PC-9 (cell line): ENCODE measurements around the gene CFAP210. TPM values are rescaled to one million over a fixed set of nuclear protein-coding genes. Genes with fewer than 3 reads are reported as not detected.
A peak's percentile ranks its signal among the peaks of the same experiment; 100 is the strongest.

ENCODE experiments used
- Bru-seq: library from RNA; stranded (reverse); fragments of 400-500 nt; gene quantifications from one replicate; lab custom pipeline; 2021; lab: Mats Ljungman, UMichigan
- BruChase-seq, 2 experiments: library from RNA; stranded (reverse); fragments of 400-500 nt; gene quantifications; one replicate each; lab custom pipeline; 2021; lab: Mats Ljungman, UMichigan
- BruUV-seq: library from RNA; stranded (reverse); fragments of 400-500 nt; replicated peaks from 2 replicates; lab custom pipeline; 2021; lab: Mats Ljungman, UMichigan
- CTCF ChIA-PET: fragments of 300-600 bp; sonication (Branson Sonifier 250); formaldehyde crosslinking; loops from one replicate; lab custom pipeline; 2022; ENCODE audit warnings: antibody characterized with exemption; lab: Charles Lee
- POLR2A ChIA-PET: fragments of 300-600 bp; sonication (Branson Sonifier 250); formaldehyde crosslinking; loops from one replicate; lab custom pipeline; 2022; ENCODE audit warnings: antibody characterized with exemption; ENCODE audit not compliant: unreplicated experiment; lab: Charles Lee
- DNase-seq, 2 experiments: peaks; one replicate each; pipeline versions ENCODE4 v3.0.0 to v3.0.0-alpha.2; 2015 to 2022; ENCODE audit warnings: mixed read lengths in 1 of 2
- H2AFZ ChIP-seq: fragments of 200-600 bp; sonication (generic); 2 replicates; pipeline ENCODE4 v1.8.1; 2017; ENCODE audit warnings: antibody characterized with exemption
- H3F3A ChIP-seq: fragments of 200-600 bp; sonication (generic); 2 replicates; pipeline ENCODE4 v1.8.1; 2017; ENCODE audit warnings: antibody characterized with exemption, mild to moderate bottlenecking, low read depth; ENCODE audit not compliant: insufficient read depth
- H3K27ac ChIP-seq: fragments of 200-600 bp; sonication (generic); 2 replicates; pipeline ENCODE4 v1.6.1; 2016; ENCODE audit warnings: mixed run types
- H3K27me3 ChIP-seq: fragments of 200-600 bp; sonication (generic); 2 replicates; pipeline ENCODE4 v1.6.1; 2016; ENCODE audit warnings: low read depth, mixed run types; ENCODE audit not compliant: insufficient read depth
- H3K36me3 ChIP-seq: fragments of 200-600 bp; sonication (generic); 2 replicates; pipeline ENCODE4 v1.6.1; 2016; ENCODE audit warnings: low read depth, mixed run types
- H3K4me1 ChIP-seq: fragments of 200-600 bp; sonication (generic); replicated peaks from 2 replicates; pipeline ENCODE4 v1.6.1; 2016; ENCODE audit warnings: mixed run types; ENCODE audit not compliant: insufficient read depth
- H3K4me2 ChIP-seq: fragments of 200-600 bp; sonication (generic); 2 replicates; pipeline ENCODE4 v1.6.1; 2017; ENCODE audit warnings: mixed run types
- H3K4me3 ChIP-seq: fragments of 200-600 bp; sonication (generic); 2 replicates; pipeline ENCODE4 v1.6.1; 2016; ENCODE audit warnings: mixed run types
- H3K79me2 ChIP-seq: fragments of 200-600 bp; sonication (generic); 2 replicates; pipeline ENCODE4 v1.6.1; 2017; ENCODE audit warnings: low read depth, mixed run types
- H3K9me2 ChIP-seq: fragments of 200-600 bp; sonication (generic); 2 replicates; pipeline ENCODE4 v1.8.1; 2017; ENCODE audit warnings: mild to moderate bottlenecking; ENCODE audit not compliant: insufficient read depth
- H3K9me3 ChIP-seq: fragments of 200-600 bp; sonication (generic); 2 replicates; pipeline ENCODE4 v1.8.1; 2016; ENCODE audit warnings: low read depth; ENCODE audit not compliant: insufficient read depth
- H4K20me1 ChIP-seq: fragments of 200-600 bp; sonication (generic); 2 replicates; pipeline ENCODE4 v1.8.1; 2017; ENCODE audit not compliant: insufficient read depth
- EZH2 ChIP-seq: fragments of 200-600 bp; sonication (generic); IDR thresholded peaks from 2 replicates; pipeline ENCODE4 v1.8.0; 2017; ENCODE audit warnings: antibody characterized with exemption, low read depth
- intact Hi-C: fragments of 100-400 bp; cut with micrococcal nuclease; formaldehyde crosslinking; loops from one replicate; pipeline ENCODE4 v1.10.0; 2022; ENCODE audit not compliant: unreplicated experiment
- long read RNA-seq: library from polyadenylated mRNA; stranded (forward); transcript quantifications from one replicate; pipeline ENCODE4 v2.0.0, GENCODE V29; 2022
- total RNA-seq: library from RNA; stranded (reverse); gene quantifications from 2 replicates; pipeline ENCODE4 v1.2.3, GENCODE V29; 2021
- TF ChIP-seq, protein P1 (sequence below): fragments of 200-600 bp; sonication (generic); conservative IDR thresholded peaks from 2 replicates; pipeline ENCODE4 v1.6.1; 2017; ENCODE audit warnings: mixed run types, antibody characterized with exemption, mild to moderate bottlenecking, moderate library complexity

The CFAP210 gene, protein sequence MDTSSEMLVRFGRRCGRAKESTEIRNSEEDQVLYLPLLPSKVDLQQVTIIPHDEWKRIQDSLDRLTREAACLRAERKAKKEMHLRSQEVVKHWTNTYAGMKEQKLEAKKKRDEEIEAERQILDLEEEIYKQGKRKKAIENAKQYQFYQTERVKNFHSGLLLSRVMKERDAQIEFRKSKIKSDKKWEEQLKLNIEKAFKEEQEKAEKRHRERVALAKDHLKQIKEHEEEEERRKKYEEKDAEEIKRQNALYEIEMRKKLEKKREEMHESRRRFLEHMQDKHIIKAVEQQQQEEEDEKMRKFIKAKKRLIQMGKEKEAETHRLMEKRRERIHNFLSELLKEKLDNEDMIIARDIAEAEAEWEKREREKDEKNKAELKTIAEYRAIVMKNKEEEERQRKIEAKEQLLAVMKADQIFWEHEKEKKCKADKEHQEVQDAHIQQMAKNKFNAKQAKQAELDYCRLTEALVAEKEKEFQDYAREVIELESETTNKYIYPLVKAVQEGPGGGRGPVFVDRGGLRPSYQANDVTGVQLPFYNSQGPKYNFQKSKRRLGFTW
- total RNA-seq (0.96 TPM in 1 of 2 replicates, not detected in the other), Bru-seq, nascent RNA (percentile 43 among the genes with signal in this experiment), BruChase-seq, experiment 1, labeled RNA remaining after a 2-hour chase (percentile 39 among the genes with signal in this experiment), BruChase-seq, experiment 2, labeled RNA remaining after a 6-hour chase (percentile 39 among the genes with signal in this experiment)
- long read RNA-seq, partial matches to known transcripts = 0 of 6 reads
- long read RNA-seq, other reads (novel, unspliced or antisense) = 6 of 6 reads

DNA sequence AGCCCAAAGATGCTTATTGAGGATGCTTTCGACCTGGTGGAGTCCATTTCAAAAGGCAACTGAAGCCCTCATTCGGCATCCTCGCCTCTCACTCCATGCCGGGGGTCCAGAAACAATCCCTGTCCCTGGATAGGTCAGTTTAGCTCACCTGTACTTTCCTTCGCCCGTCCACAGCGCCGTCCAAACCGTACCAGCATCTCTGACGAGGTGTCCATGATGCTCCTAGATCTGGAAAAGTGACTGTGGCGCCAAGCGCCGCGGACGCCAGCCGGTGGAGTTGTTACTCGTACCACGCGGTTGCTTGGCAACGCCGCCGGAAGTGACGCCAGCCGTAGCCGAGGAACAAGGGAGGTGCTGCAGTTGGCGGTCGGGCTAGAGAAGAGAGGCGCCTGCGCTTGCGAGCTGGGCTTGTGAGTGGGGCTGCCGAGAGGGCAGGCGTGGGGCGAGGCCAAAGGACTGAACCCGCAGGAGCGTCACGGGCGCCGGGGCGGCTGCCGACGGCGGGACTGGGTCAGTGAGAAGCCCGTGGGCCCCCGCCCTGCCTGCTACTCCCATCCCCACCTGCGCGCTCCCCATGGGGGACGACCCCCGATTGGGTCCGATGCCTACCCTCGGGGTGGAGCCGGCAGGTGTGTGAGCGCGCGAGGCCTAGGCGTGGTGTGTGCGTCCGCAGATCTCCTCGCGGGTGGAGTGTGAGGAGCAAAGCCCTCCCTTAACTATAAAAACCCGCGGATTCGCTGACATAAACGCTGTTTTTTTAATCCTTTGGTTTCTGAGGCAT lies at the start of gene CFAP210, which contains the start of gene PHOSPHO2:
Gene CFAP210, minus strand, starts transcription at position 293 of the 781 bp plus-strand sequence. Its CDS starts 78 bp downstream, at position 215.
Gene PHOSPHO2, plus strand, starts transcription at position 357 of the 781 bp plus-strand sequence. CDS start 6,503 bp downstream, outside the sequence.
- peak within 1 kb of the TSS; percentile 90 for H3K4me3 ChIP-seq
- peak within 1 kb of the TSS; percentile 87 for H3K4me2 ChIP-seq
- no peaks in the 10 kb centered on the region for H3K27me3 ChIP-seq
- intact Hi-C loops = no loop called here
- peak; percentile 90 to 93 for DNase-seq
- H3K9me2 ChIP-seq = no peaks in the 10 kb centered on the region
- CTCF ChIA-PET = no interaction called here
- H2AFZ ChIP-seq = peak within 1 kb of the TSS; percentile 92
- peaks cover 8% of the 10 kb centered on the region for H3K79me2 ChIP-seq
- H4K20me1 ChIP-seq = no peaks in the 10 kb centered on the region
- H3K27ac ChIP-seq = peak within 1 kb of the TSS; percentile 66
- H3F3A ChIP-seq = no peaks in the 10 kb centered on the region
- TF ChIP-seq, protein P1, sequence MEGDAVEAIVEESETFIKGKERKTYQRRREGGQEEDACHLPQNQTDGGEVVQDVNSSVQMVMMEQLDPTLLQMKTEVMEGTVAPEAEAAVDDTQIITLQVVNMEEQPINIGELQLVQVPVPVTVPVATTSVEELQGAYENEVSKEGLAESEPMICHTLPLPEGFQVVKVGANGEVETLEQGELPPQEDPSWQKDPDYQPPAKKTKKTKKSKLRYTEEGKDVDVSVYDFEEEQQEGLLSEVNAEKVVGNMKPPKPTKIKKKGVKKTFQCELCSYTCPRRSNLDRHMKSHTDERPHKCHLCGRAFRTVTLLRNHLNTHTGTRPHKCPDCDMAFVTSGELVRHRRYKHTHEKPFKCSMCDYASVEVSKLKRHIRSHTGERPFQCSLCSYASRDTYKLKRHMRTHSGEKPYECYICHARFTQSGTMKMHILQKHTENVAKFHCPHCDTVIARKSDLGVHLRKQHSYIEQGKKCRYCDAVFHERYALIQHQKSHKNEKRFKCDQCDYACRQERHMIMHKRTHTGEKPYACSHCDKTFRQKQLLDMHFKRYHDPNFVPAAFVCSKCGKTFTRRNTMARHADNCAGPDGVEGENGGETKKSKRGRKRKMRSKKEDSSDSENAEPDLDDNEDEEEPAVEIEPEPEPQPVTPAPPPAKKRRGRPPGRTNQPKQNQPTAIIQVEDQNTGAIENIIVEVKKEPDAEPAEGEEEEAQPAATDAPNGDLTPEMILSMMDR = no peak
- no peak for TF ChIP-seq EZH2
- H3K9me3 ChIP-seq = no peaks in the 10 kb centered on the region
- TSS peak; percentile 67 for BruUV-seq
- POLR2A ChIA-PET = no interaction called here
- 0 out of 2 replicates have a peak, but pooled peaks cover 14% of the 10 kb centered on the region for H3K36me3 ChIP-seq
- H3K4me1 ChIP-seq = peaks cover 25% of the 10 kb centered on the region

DNA sequence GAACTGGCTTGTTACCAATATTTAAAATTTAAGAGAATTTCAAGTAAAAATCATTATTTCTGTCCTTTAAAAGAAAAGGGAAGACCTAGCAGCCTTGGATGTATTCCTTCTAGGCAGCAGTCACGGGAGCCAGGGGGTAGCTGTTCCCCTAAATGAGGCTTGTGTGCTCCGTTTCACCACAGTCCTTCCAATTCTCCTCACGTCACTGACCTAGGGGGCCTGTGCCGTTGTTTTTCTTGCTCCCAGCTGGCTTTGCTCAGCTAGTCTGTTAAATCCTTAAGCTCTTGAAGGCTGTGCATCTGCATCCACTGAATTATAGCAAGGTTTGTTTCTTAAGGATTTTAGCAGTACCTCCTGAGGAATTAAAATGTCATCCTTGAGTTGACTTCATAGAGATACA lies 49.3 kb upstream of the CFAP210 start:
- Histone ChIP-seq H3K4me3 (no peak overlapping the region), H2AFZ (no peak overlapping the region), H3K79me2 (no peaks in the 10 kb centered on the region), H3K27me3 (no peaks in the 10 kb centered on the region), H3K9me2 (no peaks in the 10 kb centered on the region), H3K9me3 (no peaks in the 10 kb centered on the region), H3F3A (no peaks in the 10 kb centered on the region), H3K36me3 (no peaks in the 10 kb centered on the region), H3K27ac (no peak overlapping the region), H4K20me1 (no peaks in the 10 kb centered on the region), H3K4me2 (no peak overlapping the region), H3K4me1 (no peaks in the 10 kb centered on the region)
- BruUV-seq = no TSS peak
- POLR2A ChIA-PET = no interaction called here
- CTCF ChIA-PET = no interaction called here
- TF ChIP-seq, protein P1 = no peak
- TF ChIP-seq EZH2 = no peak
- DNase-seq = no peak
- intact Hi-C loops = no loop called here

DNA sequence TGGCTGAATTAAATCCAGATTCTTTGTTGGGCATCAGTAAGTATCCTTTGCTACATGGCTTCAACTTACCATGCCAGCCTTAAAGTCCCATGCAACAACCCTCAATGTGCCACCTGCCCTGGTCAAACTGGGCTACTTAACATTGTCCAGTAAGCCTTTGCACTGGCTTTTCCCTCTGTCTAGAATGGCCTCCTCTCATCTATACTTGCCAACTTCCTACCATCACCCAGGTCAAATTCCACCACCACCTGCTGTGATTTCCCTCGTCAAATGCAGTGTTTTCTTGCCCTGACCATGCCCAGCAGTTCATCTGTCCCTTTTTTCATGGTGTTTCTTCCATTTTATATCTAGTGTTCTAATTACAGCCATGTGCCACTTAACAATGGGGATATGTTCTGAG lies 45.1 kb upstream of the CFAP210 start:
- Histone ChIP-seq H4K20me1 (no peaks in the 10 kb centered on the region), H3K4me1 (peaks cover 8% of the 10 kb centered on the region; the same call in 1 of the 2 replicates), H3K27me3 (no peaks in the 10 kb centered on the region), H3K4me2 (no peak overlapping the region), H3K9me2 (no peaks in the 10 kb centered on the region), H2AFZ (no peak overlapping the region), H3K79me2 (no peaks in the 10 kb centered on the region), H3K4me3 (no peak overlapping the region), H3F3A (no peaks in the 10 kb centered on the region), H3K27ac (no peak overlapping the region), H3K36me3 (no peaks in the 10 kb centered on the region), H3K9me3 (no peaks in the 10 kb centered on the region)
- POLR2A ChIA-PET = no interaction called here
- CTCF ChIA-PET = no interaction called here
- DNase-seq = no peak
- intact Hi-C loops = no loop called here
- no TSS peak for BruUV-seq
- TF ChIP-seq EZH2 = no peak
- TF ChIP-seq, protein P1 = no peak
